Panc1 (cell line): ENCODE measurements around the gene FGF9. TPM values are rescaled to one million over a fixed set of nuclear protein-coding genes. Genes with fewer than 3 reads are reported as not detected.

Experiments used
- ATAC-seq: fragments of 200-7000 bp; cut with Tn5 transposase; 2 replicates; pipeline ENCODE4 v1.9.1; 2020; ENCODE audit warnings: mild to moderate bottlenecking, moderate library complexity
- BruUV-seq: library from RNA; stranded (reverse); fragments of 400-500 nt; replicated peaks from 2 replicates; lab custom pipeline; 2021; lab: Mats Ljungman, UMichigan
- CTCF ChIA-PET: fragments of 300-600 bp; sonication (Branson Sonifier 250); formaldehyde crosslinking; loops from one replicate; lab custom pipeline; 2022; ENCODE audit warnings: antibody characterized with exemption; lab: Charles Lee
- POLR2A ChIA-PET: fragments of 300-600 bp; sonication (Branson Sonifier 250); formaldehyde crosslinking; loops from one replicate; lab custom pipeline; 2022; ENCODE audit warnings: antibody characterized with exemption; lab: Charles Lee
- DNase-seq: peaks from one replicate; pipeline ENCODE4 v3.0.0-alpha.2; 2010; ENCODE audit warnings: low read depth, low spot score
- H3K27ac ChIP-seq: 2 replicates; pipeline ENCODE4 v1.5.1; 2011; ENCODE audit warnings: mild to moderate bottlenecking, low read length, inconsistent platforms
- H3K27me3 ChIP-seq: fragments of 200-500 bp; sonication (Bioruptor generic); 2 replicates; pipeline ENCODE4 v1.6.0; 2014; ENCODE audit warnings: low read length, inconsistent platforms; ENCODE audit not compliant: control insufficient read depth, insufficient read depth
- H3K36me3 ChIP-seq: fragments of 200-500 bp; sonication (Bioruptor generic); 2 replicates; pipeline ENCODE4 v1.5.1; 2014; ENCODE audit warnings: inconsistent platforms, mild to moderate bottlenecking, low read length, moderate library complexity; ENCODE audit not compliant: control insufficient read depth, insufficient read depth
- H3K4me1 ChIP-seq: 2 replicates; pipeline ENCODE4 v1.5.1; 2011; ENCODE audit warnings: inconsistent platforms, mild to moderate bottlenecking, low read length, moderate library complexity; ENCODE audit not compliant: control insufficient read depth, insufficient read depth
- H3K4me3 ChIP-seq, 2 experiments: 2 replicates each; pipeline ENCODE4 v1.5.1; 2011 to 2012; ENCODE audit warnings: low read depth in 2 of 2, low read length in 2 of 2, mild to moderate bottlenecking in 2 of 2, inconsistent platforms in 1 of 2, moderate library complexity in 1 of 2
- H3K9me3 ChIP-seq: fragments of 200-500 bp; sonication (Bioruptor generic); 2 replicates; pipeline ENCODE4 v1.5.1; 2014; ENCODE audit warnings: low read depth, mild to moderate bottlenecking, inconsistent platforms, low read length, moderate library complexity; ENCODE audit not compliant: control insufficient read depth, insufficient read depth
- POLR2AphosphoS5 ChIP-seq: IDR thresholded peaks from 2 replicates; pipeline ENCODE4 v1.6.1; 2012; ENCODE audit warnings: mild to moderate bottlenecking, low read depth, low read length, moderate library complexity
- SIN3A ChIP-seq: IDR thresholded peaks from 2 replicates; pipeline ENCODE4 v1.6.1; 2012; ENCODE audit warnings: low read depth, mild to moderate bottlenecking, low read length, moderate library complexity, borderline replicate concordance; ENCODE audit not compliant: insufficient read depth
- TCF7L2 ChIP-seq: IDR thresholded peaks from 2 replicates; pipeline ENCODE4 v1.6.1; 2011; ENCODE audit warnings: mild to moderate bottlenecking, low read depth, low read length, inconsistent platforms
- in situ Hi-C: cut with HindIII; loops from 2 replicates; pipeline ENCODE4 v1.10.0; 2016; ENCODE audit warnings: low sequenced_read_pairs, low pct_unique_long_range_greater_than_20kb
- intact Hi-C: fragments of 100-400 bp; cut with micrococcal nuclease; formaldehyde crosslinking; loops from one replicate; pipeline ENCODE4 v1.10.0; 2022; ENCODE audit not compliant: unreplicated experiment
- total RNA-seq: library from RNA; stranded (reverse); gene quantifications from one replicate; pipeline ENCODE4 v1.2.1, GENCODE V29; 2021; ENCODE audit not compliant: unreplicated experiment
- TF ChIP-seq, protein P1 (sequence below), 2 experiments: IDR thresholded peaks; 2 replicates each; pipeline ENCODE4 v1.6.1; 2011 to 2012; ENCODE audit warnings: low read depth in 2 of 2, control low read depth in 1 of 2, low read length in 1 of 2, mild to moderate bottlenecking in 1 of 2, moderate library complexity in 1 of 2; ENCODE audit not compliant: insufficient read depth in 1 of 2
- TF ChIP-seq, protein P2 (sequence below): fragments of 450-650 bp; IDR thresholded peaks from 2 replicates; pipeline ENCODE4 v1.5.1; 2017; ENCODE audit warnings: mild to moderate bottlenecking

FGF9 gene
- total RNA-seq, 1 experiment from 2014 or later: not detected

GRCh38 chr13:21738630-21739029, 67.8 kb downstream of the FGF9 start:
- in situ Hi-C loops: no loop called here

GRCh38 chr13:21739771-21740170, 68.9 kb downstream of the FGF9 start:
- ATAC-seq: no peak
- POLR2A ChIA-PET: no interaction called here
- no peaks in the 10 kb centered on the region for H3K36me3 ChIP-seq

More at GRCh38 chr13:21738630-21739029, 67.8 kb downstream of the FGF9 start:
- Histone ChIP-seq H3K36me3 (no peaks in the 10 kb centered on the region), H3K4me3 (no peak overlapping the region), H3K27me3 (no peaks in the 10 kb centered on the region), H3K27ac (no peak overlapping the region), H3K4me1 (no peaks in the 10 kb centered on the region), H3K9me3 (no peaks in the 10 kb centered on the region)
- ChIA-PET CTCF (no interaction called here), POLR2A (no interaction called here)
- TF ChIP-seq, protein P1, sequence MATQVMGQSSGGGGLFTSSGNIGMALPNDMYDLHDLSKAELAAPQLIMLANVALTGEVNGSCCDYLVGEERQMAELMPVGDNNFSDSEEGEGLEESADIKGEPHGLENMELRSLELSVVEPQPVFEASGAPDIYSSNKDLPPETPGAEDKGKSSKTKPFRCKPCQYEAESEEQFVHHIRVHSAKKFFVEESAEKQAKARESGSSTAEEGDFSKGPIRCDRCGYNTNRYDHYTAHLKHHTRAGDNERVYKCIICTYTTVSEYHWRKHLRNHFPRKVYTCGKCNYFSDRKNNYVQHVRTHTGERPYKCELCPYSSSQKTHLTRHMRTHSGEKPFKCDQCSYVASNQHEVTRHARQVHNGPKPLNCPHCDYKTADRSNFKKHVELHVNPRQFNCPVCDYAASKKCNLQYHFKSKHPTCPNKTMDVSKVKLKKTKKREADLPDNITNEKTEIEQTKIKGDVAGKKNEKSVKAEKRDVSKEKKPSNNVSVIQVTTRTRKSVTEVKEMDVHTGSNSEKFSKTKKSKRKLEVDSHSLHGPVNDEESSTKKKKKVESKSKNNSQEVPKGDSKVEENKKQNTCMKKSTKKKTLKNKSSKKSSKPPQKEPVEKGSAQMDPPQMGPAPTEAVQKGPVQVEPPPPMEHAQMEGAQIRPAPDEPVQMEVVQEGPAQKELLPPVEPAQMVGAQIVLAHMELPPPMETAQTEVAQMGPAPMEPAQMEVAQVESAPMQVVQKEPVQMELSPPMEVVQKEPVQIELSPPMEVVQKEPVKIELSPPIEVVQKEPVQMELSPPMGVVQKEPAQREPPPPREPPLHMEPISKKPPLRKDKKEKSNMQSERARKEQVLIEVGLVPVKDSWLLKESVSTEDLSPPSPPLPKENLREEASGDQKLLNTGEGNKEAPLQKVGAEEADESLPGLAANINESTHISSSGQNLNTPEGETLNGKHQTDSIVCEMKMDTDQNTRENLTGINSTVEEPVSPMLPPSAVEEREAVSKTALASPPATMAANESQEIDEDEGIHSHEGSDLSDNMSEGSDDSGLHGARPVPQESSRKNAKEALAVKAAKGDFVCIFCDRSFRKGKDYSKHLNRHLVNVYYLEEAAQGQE (IDR thresholded peaks at IDR 0.05; ENCODE audit: insufficient read depth in 1 of 2, low read depth in 2 of 2, low read length in 1 of 2): no peak
- TF ChIP-seq SIN3A: no peak
- TF ChIP-seq, protein P2, sequence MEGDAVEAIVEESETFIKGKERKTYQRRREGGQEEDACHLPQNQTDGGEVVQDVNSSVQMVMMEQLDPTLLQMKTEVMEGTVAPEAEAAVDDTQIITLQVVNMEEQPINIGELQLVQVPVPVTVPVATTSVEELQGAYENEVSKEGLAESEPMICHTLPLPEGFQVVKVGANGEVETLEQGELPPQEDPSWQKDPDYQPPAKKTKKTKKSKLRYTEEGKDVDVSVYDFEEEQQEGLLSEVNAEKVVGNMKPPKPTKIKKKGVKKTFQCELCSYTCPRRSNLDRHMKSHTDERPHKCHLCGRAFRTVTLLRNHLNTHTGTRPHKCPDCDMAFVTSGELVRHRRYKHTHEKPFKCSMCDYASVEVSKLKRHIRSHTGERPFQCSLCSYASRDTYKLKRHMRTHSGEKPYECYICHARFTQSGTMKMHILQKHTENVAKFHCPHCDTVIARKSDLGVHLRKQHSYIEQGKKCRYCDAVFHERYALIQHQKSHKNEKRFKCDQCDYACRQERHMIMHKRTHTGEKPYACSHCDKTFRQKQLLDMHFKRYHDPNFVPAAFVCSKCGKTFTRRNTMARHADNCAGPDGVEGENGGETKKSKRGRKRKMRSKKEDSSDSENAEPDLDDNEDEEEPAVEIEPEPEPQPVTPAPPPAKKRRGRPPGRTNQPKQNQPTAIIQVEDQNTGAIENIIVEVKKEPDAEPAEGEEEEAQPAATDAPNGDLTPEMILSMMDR: no peak
- no peak for TF ChIP-seq POLR2AphosphoS5
- no peak for TF ChIP-seq TCF7L2
- no peak for DNase-seq
- intact Hi-C loops: no loop called here
- ATAC-seq: no peak
- no TSS peak for BruUV-seq

More at GRCh38 chr13:21739771-21740170, 68.9 kb downstream of the FGF9 start:
- DNase-seq: no peak
- CTCF ChIA-PET: no interaction called here
- H3K9me3 ChIP-seq: no peaks in the 10 kb centered on the region
- intact Hi-C loops: no loop called here
- no peak overlapping the region for H3K4me3 ChIP-seq
- TF ChIP-seq SIN3A: no peak
- no peak for TF ChIP-seq POLR2AphosphoS5
- TF ChIP-seq, protein P2: no peak
- no peak for TF ChIP-seq TCF7L2
- TF ChIP-seq, protein P1 (IDR thresholded peaks at IDR 0.05; ENCODE audit: insufficient read depth in 1 of 2, low read depth in 2 of 2, low read length in 1 of 2): no peak
- no peaks in the 10 kb centered on the region for H3K27me3 ChIP-seq
- no peaks in the 10 kb centered on the region for H3K4me1 ChIP-seq
- in situ Hi-C loops: no loop called here
- no peak overlapping the region for H3K27ac ChIP-seq
- BruUV-seq: no TSS peak
